Chondrocyte (in vitro differentiated cells): ENCODE data around the gene GABRA5. TPM values are rescaled to one million over a fixed set of nuclear protein-coding genes. Genes with fewer than 3 reads are reported as not detected.

ENCODE experiments used
- DNase-seq: peaks from one replicate; pipeline ENCODE4 v3.0.0; 2021; ENCODE audit warnings: mixed read lengths, low spot score
- H3K27ac Mint-ChIP-seq: one replicate; pipeline ENCODE4 v1.8.0; 2021; ENCODE audit warnings: mild to moderate bottlenecking, moderate library complexity, mixed read lengths; ENCODE audit not compliant: unreplicated experiment
- H3K27me3 Mint-ChIP-seq: 2 replicates; pipeline ENCODE4 v1.8.0; 2021; ENCODE audit warnings: low read depth, mixed read lengths
- H3K36me3 Mint-ChIP-seq: 2 replicates; pipeline ENCODE4 v1.8.0; 2021; ENCODE audit warnings: low read depth, mixed read lengths
- H3K4me1 Mint-ChIP-seq: 2 replicates; pipeline ENCODE4 v1.8.0; 2021; ENCODE audit warnings: low read depth, mild to moderate bottlenecking, mixed read lengths
- H3K4me3 Mint-ChIP-seq: one replicate; pipeline ENCODE4 v1.8.0; 2021; ENCODE audit warnings: mild to moderate bottlenecking, moderate library complexity, mixed read lengths; ENCODE audit not compliant: unreplicated experiment
- H3K9me3 Mint-ChIP-seq: 2 replicates; pipeline ENCODE4 v1.8.0; 2021; ENCODE audit warnings: low read depth, mixed read lengths
- total RNA-seq: library from RNA; stranded (reverse); gene quantifications from 3 replicates; pipeline ENCODE4 v1.2.1, GENCODE V29; 2021
- TF ChIP-seq, protein P1 (sequence below): fragments of 200-600 bp; sonication (generic); IDR thresholded peaks from 2 replicates; pipeline ENCODE4 v1.5.0; 2021; ENCODE audit warnings: antibody characterized with exemption, mild to moderate bottlenecking, moderate library complexity

The GABRA5 gene
- total RNA-seq, 1 donor from 2014 or later: 0.30 TPM

DNA sequence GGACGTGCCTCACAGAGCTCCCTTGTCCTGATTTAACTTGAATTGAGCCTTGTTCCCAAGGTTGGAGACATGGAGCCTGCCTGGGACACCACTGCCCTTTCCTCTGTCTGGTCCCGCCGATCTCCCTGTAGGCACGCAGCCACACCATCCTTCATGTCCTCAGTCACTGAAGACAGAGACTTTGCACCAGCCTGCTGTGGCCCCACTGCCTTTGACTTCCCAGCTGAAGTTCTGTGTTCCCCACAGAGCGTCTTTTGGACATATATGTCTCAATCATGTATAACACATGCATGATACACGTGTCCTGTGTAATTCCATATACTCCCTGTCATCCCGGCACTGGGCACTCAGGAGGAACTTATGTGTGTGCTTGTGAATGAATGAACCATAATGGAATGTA lies 23.6 kb downstream of the GABRA5 start:
- Mint-ChIP-seq H3K27me3 (no peaks in the 10 kb centered on the region), H3K36me3 (no peaks in the 10 kb centered on the region), H3K27ac (no peak overlapping the region), H3K4me1 (peaks cover 3% of the 10 kb centered on the region), H3K9me3 (no peaks in the 10 kb centered on the region), H3K4me3 (no peak overlapping the region)
- TF ChIP-seq, protein P1, sequence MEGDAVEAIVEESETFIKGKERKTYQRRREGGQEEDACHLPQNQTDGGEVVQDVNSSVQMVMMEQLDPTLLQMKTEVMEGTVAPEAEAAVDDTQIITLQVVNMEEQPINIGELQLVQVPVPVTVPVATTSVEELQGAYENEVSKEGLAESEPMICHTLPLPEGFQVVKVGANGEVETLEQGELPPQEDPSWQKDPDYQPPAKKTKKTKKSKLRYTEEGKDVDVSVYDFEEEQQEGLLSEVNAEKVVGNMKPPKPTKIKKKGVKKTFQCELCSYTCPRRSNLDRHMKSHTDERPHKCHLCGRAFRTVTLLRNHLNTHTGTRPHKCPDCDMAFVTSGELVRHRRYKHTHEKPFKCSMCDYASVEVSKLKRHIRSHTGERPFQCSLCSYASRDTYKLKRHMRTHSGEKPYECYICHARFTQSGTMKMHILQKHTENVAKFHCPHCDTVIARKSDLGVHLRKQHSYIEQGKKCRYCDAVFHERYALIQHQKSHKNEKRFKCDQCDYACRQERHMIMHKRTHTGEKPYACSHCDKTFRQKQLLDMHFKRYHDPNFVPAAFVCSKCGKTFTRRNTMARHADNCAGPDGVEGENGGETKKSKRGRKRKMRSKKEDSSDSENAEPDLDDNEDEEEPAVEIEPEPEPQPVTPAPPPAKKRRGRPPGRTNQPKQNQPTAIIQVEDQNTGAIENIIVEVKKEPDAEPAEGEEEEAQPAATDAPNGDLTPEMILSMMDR: no peak
- DNase-seq: no peak

GRCh38 chr15:26890988-26891387 lies 24.1 kb downstream of the GABRA5 start:
- H3K4me1 Mint-ChIP-seq: peaks cover 3% of the 10 kb centered on the region
- H3K36me3 Mint-ChIP-seq: no peaks in the 10 kb centered on the region

DNA sequence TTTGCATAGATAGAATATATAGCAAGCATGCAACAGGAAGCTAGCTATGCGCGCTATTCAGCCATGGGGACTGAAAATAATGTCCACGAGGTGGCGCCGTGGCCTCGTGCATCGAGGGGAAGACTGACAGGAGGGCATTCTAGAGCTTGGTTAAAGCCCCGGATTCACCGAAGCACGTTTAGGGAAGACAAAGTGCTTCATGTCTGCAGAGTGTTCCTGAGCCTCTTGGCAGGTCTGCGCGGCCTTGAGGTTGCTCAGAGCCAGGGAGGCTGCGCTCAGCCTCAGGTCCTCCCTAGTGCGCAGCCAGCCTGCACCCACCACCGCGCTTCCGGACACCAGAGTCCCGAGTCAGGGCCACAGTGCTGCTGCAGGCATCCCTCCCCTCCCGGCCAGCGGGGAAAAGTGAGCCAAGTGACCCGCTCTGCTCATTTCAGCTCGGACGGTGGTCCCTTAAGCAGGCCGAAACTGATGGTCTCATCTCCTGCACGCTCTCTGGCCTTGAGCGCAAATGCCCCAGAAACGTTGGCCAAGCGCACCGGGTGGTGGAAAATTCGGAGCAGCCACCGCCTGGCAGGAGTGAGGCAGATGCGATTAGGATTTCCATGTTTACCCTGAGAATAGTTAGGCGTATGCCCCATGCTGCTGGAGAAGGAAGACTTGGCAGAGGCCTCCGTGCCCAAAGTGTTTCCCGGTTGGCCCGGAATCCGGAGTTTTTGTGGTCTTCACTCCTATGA lies 24.8 kb downstream of the GABRA5 start:
- H3K9me3 Mint-ChIP-seq: no peaks in the 10 kb centered on the region

More at GRCh38 chr15:26890988-26891387, 24.1 kb downstream of the GABRA5 start:
- no peak for DNase-seq
- Mint-ChIP-seq H3K9me3 (no peaks in the 10 kb centered on the region), H3K27ac (no peak overlapping the region), H3K27me3 (peaks cover 2% of the 10 kb centered on the region), H3K4me3 (no peak overlapping the region)
- TF ChIP-seq, protein P1: no peak

DNA sequence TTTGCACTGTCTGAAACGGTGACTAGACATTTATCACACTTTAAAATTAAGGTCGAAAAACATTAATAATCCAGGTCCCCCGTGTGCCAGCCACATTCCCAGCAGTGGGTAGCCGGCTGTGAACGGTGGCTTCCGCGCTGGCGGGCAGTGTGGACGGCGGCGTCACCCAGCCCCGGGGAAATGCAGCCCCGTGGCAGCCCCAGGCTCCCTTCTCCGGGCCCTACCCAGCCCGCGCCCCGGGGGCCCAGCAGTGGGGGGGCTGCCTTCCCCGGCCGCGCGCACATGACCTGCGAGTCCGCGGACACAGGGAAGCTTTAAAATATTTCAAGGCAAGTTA lies 25.3 kb downstream of the GABRA5 start:
- no peak overlapping the region for H3K27ac Mint-ChIP-seq
- H3K9me3 Mint-ChIP-seq: no peaks in the 10 kb centered on the region
- TF ChIP-seq, protein P1: no peak
- no peaks in the 10 kb centered on the region for H3K36me3 Mint-ChIP-seq
- peaks cover 3% of the 10 kb centered on the region for H3K4me1 Mint-ChIP-seq
- no peak for DNase-seq
- H3K27me3 Mint-ChIP-seq: peaks cover 3% of the 10 kb centered on the region
- no peak overlapping the region for H3K4me3 Mint-ChIP-seq

More for the DNA sequence above, 24.8 kb downstream of the GABRA5 start:
- no peak for DNase-seq
- H3K4me1 Mint-ChIP-seq: peaks cover 3% of the 10 kb centered on the region
- H3K27ac Mint-ChIP-seq: no peak overlapping the region
- H3K27me3 Mint-ChIP-seq: peaks cover 3% of the 10 kb centered on the region
- TF ChIP-seq, protein P1: peak; percentile 84
- H3K36me3 Mint-ChIP-seq: no peaks in the 10 kb centered on the region
- no peak overlapping the region for H3K4me3 Mint-ChIP-seq

DNA sequence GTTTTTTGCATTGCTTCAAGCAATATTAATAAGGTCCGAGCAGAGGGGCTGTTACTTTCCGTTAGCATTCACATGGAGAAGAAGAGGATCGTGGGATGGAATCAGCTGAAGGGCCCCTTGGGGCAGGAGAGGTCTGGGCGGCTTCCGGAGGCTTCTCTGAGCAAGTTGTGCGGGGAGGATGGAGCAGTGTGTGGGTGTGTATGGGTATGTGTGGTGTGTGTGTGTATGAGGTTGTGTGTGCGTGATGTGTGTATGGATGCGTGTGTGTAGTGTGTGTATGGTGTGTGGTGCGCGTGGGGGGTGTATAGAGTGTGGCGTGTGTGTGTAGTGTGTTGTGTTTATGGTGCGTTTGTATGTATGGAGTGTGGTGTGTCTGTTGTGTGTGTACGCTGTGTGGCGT lies 25.8 kb downstream of the GABRA5 start:
- Mint-ChIP-seq H3K9me3 (no peaks in the 10 kb centered on the region), H3K27ac (no peak overlapping the region), H3K4me1 (peaks cover 2% of the 10 kb centered on the region), H3K4me3 (no peak overlapping the region), H3K36me3 (no peaks in the 10 kb centered on the region), H3K27me3 (peaks cover 3% of the 10 kb centered on the region)
- TF ChIP-seq, protein P1: no peak
- no peak for DNase-seq
